Activated gamma-delta T cell (primary cell): ENCODE measurements around the gene CHD2.

ENCODE experiments used
- DNase-seq: peaks from one replicate; lab custom pipeline; 2025; lab: John Stamatoyannopoulos, UW

CHD2 gene

DNA sequence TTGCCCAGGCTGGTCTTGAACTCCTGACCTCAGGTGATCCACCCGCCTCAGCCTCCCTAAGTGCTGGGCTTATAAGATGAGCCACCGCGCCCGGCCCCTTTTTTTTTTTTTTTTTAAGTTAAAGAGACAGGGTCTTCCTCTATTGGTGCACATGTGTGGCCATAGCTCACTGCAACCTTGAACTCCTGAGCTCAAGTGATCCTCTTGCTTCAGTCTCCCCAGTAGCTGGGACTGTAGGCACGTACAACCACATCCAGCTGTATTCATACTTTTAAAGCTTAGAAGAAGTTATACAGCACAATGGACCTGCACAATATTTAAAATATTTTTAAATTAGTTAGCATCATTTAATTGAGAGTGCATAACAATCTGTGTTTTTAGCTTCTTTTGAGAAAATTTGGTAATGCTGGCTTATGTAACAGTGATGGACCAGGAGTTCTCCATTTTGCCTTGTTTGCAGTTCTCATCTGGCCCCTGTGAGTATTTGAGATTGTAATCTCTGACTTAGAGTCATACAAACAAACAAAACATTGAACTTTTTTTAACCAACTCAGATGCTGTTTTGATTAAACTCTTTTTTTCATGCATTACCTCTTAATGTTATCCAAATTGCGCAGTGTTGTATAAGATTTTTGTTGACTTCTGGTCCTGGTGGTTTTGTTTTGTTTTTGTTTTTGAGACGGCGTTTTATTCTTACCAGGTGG is 33.0 kb downstream of the CHD2 start:
- no peak for DNase-seq

DNA sequence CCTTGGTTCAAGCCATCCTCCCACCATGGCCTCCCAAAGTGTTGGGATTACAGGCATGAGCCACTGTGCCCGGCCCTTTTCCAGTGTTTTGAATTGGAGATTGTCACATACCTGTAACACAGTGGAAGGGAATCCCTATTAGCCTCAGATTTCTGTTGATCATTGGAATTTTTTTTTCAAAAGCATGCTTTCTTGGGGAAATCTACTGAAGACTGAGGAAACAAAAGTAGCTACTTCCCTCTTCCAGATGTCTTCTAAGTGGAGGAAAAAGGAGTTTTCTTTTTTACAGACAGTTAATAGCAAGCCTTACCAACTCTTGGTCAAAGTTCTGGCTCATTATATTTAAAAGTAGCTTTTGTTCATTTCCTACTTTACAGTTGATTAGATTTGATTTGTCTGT is 33.7 kb downstream of the CHD2 start:
- DNase-seq = no peak

DNA sequence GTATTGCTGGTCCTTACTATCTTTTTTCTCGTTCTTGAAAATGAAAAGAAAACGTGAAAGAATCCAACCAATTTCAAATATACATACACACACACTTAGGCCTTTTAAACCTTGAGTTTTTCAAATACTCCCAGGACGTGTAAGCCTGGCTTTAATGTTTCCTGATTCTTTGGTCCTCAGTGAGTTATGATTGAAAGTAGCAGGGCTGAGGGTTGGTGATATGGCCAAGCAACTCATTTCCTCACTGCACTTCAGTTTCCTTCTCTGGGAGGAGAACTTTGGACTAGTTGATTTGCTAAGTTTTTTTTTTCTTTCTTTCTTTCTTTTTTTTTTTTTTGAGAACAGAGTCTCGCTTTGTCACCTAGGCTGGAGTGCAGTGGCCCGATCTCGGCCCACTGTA is 34.6 kb downstream of the CHD2 start:
- DNase-seq = no peak

DNA sequence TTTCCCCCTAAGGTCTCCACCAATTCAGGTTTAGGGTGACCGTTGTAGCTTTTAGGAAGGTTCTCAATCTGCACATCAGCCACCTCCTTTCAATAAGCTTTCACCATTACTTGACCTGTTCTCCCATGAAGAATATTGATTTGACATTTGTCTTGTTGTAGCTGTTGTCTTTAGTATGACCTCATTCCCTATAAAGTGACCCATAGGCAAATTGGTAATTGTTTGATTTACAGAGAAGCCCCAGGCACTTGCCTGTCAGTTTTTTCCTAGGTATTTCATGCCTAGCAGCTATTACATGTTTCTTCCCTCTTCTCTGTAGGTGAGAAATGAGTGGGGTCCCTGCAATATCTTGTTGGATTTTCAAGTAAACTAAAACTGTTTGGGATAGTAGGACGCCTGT is 36.0 kb downstream of the CHD2 start:
- DNase-seq = no peak

DNA sequence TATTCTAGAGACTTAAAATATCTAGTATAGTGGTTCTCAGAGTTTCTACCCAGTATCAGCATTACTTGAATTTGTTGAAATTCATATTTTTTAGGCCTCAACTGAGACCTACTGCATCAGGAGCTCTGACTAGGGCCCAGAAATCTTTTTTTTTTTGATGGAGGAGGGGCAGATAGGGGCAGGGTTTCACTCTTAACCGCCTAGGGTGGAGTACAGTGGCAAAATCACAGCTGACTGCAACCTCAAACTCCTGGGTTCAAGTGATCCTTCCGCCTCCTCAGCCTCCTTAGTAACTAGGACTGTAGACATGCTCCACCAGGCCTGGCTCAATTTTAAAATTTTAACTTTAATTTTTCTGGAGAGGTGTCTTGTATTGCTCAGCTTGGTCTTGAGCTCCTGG is 36.6 kb downstream of the CHD2 start:
- no peak for DNase-seq

DNA sequence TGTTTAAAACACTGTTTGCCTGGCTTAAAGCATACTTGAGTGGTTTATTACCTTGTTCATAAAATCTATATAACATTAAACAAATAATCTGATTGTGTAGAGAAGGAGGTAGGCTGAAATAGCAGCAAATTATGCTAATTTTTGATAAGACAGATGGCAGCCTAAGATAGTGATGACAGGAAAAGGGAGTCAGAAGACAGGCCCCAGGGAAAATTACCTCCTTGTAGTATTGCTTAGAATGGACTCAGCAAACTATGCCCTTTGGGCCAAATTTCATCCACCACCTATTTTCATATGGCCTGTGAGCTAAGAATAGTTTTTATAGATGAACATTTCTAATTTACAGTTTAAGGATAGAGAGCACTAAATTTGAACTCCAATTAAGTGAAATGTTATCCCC is 37.8 kb downstream of the CHD2 start:
- no peak for DNase-seq

DNA sequence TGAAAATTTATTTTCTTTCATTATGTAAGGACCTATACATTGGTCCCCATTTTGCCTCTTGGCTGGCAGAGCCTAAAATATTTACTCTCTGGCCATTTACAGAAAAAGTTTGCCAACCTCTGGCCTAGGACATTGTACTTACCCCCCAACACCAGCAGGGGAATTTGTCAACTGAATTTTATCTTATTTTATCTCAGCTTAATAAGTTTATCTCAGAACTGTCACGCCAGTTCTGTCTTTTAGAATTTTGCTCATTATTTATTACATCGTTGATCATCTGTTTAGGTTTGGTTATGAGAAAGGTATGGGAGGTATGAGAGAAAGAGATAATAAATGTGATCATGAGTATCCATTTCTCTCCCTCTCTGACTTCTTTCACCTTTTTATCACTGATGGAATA is 38.3 kb downstream of the CHD2 start:
- DNase-seq = no peak

DNA sequence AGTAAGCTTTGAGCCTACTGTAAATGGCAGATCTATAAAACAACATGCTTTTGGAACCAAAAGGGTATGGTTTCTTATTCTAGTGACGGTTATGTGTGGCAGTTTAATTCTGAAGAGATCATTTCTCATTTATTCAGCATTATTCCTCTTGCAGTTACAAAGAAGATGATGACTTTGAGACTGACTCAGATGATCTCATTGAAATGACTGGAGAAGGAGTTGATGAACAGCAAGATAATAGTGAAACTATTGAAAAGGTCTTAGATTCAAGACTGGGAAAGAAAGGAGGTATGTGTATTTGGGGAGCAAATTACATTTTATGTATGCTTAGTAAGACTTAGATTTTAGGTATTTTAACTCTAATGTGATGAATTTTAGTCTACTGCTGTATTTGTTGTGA is 41.5 kb downstream of the CHD2 start:
- no peak for DNase-seq

DNA sequence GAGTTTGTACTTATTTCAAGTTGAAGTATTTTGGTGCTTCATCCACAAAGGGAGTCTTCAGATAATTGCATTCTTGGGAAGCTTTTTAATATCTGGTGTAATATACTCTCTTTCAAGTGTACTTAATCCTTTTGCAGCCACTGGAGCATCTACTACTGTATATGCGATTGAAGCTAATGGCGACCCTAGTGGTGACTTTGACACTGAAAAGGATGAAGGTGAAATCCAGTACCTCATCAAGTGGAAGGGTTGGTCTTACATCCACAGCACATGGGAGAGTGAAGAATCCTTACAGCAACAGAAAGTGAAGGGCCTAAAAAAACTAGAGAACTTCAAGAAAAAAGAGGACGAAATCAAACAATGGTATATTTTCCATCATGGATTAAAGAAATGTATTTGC is 42.6 kb downstream of the CHD2 start:
- DNase-seq = no peak

DNA sequence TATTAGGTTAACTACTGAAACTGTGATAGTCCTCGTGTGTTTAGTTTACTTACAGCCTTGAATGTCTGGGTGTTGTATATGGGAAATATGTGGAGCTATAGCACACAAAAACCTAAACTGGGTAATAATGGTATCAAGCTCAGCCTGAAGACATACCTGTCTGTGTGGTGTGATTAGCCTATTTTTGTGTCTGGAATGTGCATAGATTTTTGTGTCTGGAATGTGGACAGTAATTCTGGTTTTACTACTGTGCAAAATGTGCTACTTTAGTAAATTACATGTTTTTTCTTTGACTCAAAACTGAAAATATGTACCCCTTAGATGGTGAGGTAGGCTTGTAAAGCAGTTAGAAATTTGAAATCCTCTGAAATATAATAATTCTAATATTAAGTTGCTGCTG is 43.5 kb downstream of the CHD2 start:
- no peak for DNase-seq

DNA sequence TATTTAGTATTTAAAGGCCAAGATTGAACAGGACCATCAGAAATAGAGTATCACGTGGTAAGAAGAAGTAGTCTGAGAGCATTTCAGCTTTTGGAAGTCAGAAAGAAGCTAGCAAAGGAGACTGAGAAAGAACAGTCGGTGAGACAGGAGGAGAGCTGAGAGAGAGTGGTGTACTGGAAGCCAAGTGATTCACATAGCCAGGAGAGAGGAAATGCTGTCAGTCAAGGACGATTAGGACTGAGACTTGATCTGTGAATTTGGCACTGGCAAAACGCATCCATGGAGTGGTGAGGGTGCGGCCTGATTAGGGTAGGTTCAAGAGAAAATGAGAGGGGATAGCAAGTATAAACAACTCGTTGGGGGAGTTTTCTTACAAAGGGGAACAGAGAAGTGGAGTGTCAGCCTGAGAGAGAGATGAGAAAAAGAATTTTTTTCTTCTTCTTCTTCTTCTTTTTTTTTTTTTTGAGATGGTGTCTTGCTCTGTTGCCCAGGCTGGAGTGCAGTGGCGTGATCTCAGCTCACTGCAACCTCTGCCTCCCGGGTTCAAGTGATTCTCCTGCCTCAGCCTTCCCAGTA is 44.9 kb downstream of the CHD2 start:
- DNase-seq = no peak

DNA sequence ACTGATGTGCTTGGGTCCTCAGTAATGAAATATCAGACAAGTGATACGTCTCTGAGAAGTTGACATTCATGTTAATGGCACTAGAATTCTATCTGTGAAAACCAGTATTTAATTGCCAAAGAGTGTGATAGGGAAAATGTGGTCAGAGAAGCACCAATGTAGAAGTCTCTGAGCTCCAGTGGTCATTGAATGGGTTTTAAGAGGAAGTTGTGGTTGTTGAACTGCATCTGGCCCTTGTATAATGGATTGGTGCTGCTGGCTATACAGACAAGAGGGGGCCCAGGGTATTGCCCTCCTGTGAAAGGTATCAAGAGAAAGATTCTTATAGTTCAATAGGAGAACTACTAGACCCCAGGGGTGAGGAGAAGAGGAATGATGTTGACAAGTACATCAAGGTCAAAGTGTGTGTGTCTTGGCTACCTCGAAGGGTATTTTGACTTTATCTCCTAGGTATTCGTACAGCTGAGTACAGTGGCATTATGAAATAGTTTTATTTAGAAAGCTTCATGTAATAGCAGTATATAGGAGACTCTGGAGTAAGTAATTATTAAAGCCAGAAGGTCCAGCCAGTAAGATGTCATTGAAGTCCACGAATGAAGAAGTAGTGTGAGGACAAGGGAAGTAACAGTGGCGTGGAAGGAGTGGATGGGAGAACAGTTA is 47.1 kb downstream of the CHD2 start:
- no peak for DNase-seq

DNA sequence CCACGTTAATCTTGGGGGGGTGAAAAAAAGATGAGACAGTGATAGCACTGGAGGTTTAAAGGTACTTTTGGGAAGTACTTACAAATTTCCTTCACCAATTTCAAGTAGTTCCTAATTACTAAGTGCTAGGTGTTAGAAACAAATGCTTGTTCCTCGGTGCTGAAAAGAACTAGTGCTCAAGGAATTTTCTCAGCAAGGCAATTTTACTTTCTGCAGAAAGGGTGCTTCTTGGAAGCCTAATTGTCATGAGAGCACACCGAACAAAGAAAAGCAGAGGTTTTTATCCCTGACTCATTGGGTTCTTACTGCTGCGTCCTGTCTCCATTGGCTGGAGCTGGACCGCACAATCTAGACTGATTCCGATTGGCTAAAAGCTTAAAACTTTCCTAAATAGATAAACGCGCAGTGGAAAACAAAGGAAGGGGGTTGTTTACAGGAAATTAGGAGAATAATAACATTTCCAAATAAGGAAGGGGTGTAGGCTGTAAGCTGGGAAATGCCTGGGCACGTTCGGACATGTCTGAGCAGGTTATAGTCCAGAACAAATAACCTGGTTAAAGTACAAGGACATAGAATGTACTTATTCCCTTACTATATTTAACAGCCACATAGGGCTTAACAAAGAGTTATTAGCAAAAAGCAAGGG is 49.6 kb downstream of the CHD2 start:
- no peak for DNase-seq

DNA sequence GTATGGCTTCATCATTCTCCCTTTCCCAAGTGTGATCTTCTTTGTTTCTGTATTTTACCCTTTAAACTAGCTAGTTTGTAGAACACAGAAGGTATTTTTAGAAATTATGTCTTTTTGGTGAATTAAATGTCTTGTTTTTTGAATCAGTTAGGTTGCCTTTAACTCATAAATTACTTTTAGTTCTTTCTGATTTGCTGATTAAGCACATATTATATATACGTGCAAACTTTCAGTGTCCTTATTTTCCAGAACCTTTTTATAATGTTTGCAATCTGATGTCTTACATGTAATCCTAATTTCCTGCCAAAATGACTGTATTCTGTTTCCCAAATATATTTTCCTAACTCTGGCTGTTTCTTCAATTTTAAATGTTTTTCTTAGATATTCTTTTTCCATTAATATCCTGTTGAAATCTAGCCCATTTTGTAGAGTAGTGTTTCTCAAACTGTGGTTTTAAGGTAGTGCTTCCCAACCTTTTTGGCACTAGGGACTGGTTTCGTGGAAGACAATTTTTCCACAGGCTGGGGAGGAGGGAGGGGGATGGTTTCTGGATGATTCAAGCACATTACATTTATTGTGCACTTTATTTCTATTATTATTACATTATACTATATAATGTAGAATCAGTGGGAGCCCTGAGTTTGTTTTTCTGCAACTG is 51.8 kb downstream of the CHD2 start:
- no peak for DNase-seq

DNA sequence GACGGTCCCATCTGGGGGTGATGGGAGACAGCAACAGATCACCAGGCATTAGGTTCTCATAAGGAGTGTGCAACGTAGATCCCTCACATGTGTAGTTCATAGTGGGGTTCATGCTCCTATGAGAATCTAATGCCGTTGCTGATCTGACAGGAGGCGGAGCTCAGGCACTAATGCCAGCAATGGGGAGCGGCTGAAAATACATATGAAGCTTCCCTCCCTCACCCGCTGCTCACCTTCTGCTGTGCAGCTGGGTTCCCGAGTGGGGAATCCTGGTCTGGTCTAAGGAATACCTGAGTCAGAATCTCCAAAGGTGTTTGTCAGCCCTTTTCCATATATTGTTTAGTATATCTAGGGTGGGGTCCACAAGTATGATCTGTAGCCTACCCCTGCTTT is 52.3 kb downstream of the CHD2 start:
- DNase-seq = no peak

DNA sequence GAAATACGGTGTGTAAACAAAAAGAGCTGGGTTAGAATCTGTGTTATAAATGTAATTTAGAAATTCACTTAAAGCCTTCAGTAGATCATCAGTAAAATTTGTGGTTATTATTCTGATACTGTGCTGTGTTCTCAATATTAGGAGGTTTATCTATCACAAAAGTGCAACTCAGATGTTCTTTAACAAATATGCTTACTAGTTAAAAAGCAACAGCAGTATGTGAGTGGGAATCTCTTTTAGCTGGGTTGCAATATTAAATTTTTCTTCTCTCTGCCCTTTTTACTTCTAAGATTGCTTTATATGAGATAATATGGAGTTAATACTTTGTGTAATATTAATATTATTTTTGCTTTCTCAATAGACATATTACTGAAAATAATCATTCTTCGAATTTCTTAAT is 53.4 kb downstream of the CHD2 start:
- no peak for DNase-seq

DNA sequence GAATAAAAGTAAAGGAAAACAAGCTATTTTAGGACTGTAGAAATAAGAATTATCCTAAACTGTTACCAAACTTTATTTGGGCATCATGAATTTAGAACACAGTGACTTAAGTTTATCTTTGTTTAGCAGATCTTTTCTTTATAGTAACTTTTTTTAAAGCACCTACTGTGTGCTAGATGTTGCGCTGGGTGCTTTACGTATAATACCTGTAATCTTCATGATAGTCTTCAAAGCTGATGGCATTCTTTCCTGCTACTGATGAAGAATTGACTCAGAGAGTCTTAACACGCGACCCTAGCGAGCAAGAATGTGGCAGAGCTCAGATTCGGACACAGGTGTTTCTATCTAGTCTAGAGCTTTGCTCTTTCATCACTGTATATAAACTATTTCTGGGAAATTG is 53.9 kb downstream of the CHD2 start:
- no peak for DNase-seq

DNA sequence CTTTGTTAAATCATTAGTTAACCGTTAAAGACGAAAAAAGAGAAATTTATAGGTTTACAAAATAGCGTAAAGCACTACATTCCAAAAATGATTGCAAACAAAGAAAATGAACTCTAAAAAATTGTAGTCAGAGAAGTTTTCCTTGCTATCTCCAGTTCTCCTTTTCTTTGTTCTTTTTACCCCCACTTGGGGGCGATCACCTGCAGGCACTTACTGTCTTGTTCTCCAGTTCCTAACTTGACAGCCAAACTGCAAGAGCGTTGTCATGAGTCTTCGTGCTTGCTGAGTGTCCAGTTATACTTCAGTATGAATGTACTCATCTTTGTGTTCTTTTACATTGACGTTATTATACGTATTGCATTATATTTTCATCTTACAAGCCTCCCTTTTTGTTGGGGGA is 54.5 kb downstream of the CHD2 start:
- DNase-seq = no peak

DNA sequence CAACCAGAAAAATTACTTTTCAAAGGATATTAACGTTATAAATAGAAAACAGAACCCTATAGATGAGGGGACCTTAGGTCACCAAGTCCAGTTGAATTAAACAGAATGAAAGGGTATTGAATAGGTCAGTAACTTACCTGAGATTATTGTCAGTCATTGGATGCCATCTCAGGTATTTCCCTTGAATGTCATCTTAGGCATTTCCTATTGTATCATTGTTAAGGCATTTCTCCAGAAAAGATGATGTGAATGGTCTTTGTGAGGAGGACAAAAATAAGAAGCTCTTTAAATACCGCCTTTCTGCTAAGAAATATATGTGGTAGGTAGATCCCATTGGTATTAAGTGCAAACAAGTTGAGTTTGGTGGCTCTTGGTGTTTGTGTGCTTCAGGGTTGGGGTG is 55.6 kb downstream of the CHD2 start:
- no peak for DNase-seq

DNA sequence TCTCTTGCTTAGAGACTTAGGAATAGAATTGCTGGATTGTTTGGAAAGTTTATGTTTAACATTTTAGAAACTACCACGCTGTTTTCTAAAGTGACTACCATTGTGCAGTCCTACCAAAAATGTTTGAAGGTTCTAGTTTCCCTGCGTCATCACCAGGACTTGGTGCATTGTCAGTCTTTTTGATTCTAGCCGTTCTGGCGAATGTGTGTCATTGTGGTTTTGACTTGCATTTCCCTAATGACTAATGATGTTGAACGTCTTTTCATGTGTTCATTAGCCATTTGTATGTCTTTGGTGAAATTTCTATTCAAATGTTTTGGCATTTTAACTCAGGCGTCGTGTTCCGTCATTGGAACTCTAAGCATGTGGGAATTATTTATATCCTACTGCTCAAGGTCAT is 58.0 kb downstream of the CHD2 start:
- DNase-seq = no peak

DNA sequence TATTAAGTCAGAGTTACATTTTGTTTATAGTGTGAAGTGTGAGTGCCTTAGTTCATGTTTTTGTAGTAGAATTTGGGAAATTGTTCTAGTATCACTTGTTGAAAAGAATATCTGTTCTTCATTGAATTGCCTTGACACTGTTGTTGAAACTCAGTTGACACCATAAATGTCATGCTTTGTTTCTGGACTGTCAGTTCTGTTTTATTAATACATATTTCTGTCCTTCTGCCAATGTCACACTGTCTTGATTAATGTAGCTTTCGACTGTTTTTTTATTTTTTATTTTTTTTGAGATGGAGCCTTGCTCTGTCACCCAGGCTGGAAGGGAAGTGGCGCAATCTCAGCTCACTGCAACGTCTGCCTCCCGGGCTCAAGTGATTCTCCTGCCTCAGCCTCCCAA is 59.1 kb downstream of the CHD2 start:
- no peak for DNase-seq

DNA sequence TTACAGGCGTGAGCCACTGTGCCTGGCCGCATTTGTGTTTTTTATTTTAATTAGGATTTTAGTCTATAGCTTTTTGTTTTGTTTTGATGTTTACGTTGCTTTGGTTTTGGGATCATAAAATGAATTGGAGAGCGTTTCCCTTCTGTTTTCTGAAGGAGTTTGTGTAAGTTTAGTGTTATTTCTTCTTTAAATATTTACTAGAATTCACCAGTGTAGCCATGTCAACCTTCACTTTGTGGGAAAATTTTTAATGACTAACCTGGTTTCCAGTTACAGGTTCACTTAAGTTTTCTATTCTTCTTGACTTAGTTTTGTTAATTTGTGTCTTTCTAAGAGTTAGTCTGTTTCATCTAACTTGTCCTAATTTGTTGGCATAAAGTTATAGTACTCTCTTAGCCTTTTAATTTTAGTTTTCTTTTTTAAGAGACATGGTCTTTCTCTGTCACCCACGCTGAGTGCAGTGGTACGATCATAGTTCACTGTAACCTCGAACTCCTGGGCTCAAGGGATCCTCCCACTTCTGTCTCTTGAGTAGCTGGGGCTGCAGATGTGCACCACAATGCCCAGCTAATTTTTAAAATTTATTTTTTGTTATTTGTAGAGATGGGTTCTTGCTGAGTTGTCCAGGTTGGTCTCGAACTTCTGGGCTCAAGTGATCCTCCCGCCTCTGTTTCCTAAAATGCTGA is 61.0 kb downstream of the CHD2 start:
- no peak for DNase-seq
